Coronary artery (tissue), 2 donors: Measurements from ENCODE around the gene OR14I1.
"Not testable (repeated sequence)": the region's sequence is repeated elsewhere in the genome, so short reads cannot be mapped to it uniquely, and the experiment has no call there.

Experiments used
- DNase-seq: peaks from one replicate; pipeline ENCODE4 v3.0.0-alpha.2; 2017; ENCODE audit warnings: low spot score
- H3K27ac ChIP-seq, 2 donors: fragments of 200-600 bp; sonication (generic); one replicate each; pipeline ENCODE4 v1.5.1; 2016 to 2019
- H3K4me3 ChIP-seq: fragments of 200-600 bp; sonication (generic); 2 replicates; pipeline ENCODE4 v1.5.1; 2016; ENCODE audit warnings: mild to moderate bottlenecking, moderate library complexity
- TF ChIP-seq, protein P1 (sequence below): fragments of 200-600 bp; sonication (generic); IDR thresholded peaks from one replicate; pipeline ENCODE4 v1.5.1; 2019; ENCODE audit warnings: antibody characterized with exemption

OR14I1 gene

GRCh38 chr1:248688527-248689298 is 13.9 kb downstream of the OR14I1 start:
- no peak overlapping the region for H3K4me3 ChIP-seq
- DNase-seq, result no peak
- TF ChIP-seq, protein P1, sequence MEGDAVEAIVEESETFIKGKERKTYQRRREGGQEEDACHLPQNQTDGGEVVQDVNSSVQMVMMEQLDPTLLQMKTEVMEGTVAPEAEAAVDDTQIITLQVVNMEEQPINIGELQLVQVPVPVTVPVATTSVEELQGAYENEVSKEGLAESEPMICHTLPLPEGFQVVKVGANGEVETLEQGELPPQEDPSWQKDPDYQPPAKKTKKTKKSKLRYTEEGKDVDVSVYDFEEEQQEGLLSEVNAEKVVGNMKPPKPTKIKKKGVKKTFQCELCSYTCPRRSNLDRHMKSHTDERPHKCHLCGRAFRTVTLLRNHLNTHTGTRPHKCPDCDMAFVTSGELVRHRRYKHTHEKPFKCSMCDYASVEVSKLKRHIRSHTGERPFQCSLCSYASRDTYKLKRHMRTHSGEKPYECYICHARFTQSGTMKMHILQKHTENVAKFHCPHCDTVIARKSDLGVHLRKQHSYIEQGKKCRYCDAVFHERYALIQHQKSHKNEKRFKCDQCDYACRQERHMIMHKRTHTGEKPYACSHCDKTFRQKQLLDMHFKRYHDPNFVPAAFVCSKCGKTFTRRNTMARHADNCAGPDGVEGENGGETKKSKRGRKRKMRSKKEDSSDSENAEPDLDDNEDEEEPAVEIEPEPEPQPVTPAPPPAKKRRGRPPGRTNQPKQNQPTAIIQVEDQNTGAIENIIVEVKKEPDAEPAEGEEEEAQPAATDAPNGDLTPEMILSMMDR, result no peak
- no peak overlapping the region for H3K27ac ChIP-seq

DNA sequence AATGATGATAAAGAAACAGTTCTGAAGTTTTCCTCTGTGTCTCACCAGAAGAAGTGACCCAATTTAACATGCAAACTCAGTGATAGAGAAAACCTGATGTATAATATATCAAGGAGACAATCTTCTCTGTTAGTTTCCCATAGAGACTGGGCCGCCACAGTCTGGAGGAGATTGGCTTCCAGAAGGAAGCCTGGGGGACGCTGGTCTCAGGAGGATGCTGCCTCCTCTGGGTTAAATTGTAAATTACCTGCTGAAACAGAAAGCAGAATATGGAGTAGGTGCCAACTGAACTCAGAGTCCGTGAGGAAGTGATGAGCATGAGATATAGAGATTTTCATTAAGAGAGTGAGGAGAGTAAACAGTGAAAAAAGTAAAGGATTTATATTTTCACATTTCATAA is 15.8 kb downstream of the OR14I1 start:
- no peak overlapping the region for H3K27ac ChIP-seq
- DNase-seq, result no peak
- H3K4me3 ChIP-seq, result no peak overlapping the region
- TF ChIP-seq, protein P1, result no peak

DNA sequence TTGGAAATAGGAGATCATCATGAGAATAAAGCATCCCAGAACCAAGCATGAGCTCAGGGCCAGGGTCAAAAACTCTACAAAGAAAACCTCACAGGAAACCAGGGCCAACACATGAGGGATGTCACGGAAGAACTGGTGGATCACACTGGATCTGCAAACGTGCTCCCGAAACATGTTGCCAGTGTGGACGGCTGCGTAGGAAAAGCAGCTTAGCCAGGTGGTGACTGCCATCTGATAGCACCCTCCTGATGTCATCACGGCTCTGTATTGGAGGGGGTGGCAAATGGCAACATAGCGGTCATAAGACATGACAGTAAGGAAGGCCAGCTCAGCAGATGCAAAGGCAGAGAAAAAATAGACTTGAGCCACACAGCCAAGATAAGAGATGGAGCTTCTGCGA is 20.9 kb downstream of the OR14I1 start:
- no peak overlapping the region for H3K27ac ChIP-seq
- H3K4me3 ChIP-seq, result no peak overlapping the region
- no peak for DNase-seq
- TF ChIP-seq, protein P1, result no peak

- H3K4me3 ChIP-seq, result no peak overlapping the region
- DNase-seq, result no peak
- H3K27ac ChIP-seq, result no peak overlapping the region
- TF ChIP-seq, protein P1, result no peak
These were observed 32.6 kb downstream of the OR14I1 start for GRCh38 chr1:248670003-248670402.

- not testable (repeated sequence) for H3K27ac ChIP-seq, DNase-seq, H3K4me3 ChIP-seq
These were observed 38.9 kb downstream of the OR14I1 start for GRCh38 chr1:248663453-248664328.

GRCh38 chr1:248656797-248657196 is 45.8 kb downstream of the OR14I1 start:
- not testable (repeated sequence) for H3K27ac ChIP-seq, H3K4me3 ChIP-seq, DNase-seq

DNA sequence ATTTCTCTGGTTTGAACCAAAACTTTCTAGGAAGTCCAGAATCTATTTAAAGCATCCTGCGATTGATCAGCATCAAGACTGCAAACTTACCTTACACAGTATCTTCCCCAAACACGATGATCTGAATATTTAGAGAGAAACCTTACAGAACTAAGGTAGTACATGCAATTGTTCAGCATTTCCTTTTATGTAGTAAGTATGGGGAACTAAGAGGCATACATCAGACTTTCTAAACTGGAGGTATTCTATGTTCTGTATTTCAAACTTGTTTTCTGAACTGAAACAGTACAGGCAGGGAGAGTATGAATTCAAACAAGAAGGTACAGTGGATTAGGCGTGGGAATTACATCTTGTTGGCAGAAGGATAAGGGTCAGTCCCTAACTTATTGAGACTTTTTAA is 47.2 kb downstream of the OR14I1 start, which contains the start of gene OR2T27:
Gene OR2T27, minus strand, starts transcription at position 175 of the 400 bp plus-strand sequence. CDS start 4,644 bp downstream, outside the sequence.
- not testable (repeated sequence) for H3K4me3 ChIP-seq, DNase-seq, H3K27ac ChIP-seq
